Measurements from ENCODE around the gene KLHDC4. TPM values are rescaled to one million over a fixed set of nuclear protein-coding genes. Genes with fewer than 3 reads are reported as not detected.

The KLHDC4 gene
- total and polyA plus RNA-seq, 10 of the 15 experiments (the other 5 are each of a cell fraction or from before 2014, with no cell fraction given), result 0.80 to 62.1 (median 32.8) TPM

- ChIA-PET RAD21 (ENCODE audit: unreplicated experiment) (no interaction called here), CTCF (no interaction called here), POLR2A (no interaction called here), SMC1A (ENCODE audit: uncharacterized antibody, unreplicated experiment) (no interaction called here)
- TF ChIP-seq MEF2B (IDR thresholded peaks at IDR 0.05; ENCODE audit: partially characterized antibody, poor library complexity, severe bottlenecking) (no peak), CTCF (IDR thresholded peaks at IDR 0.05 in 2 of 3, conservative IDR thresholded peaks at IDR 0.05 in 1 of 3; ENCODE audit: control insufficient read depth in 2 of 3, extremely low read depth in 1 of 3, insufficient read depth in 1 of 3, low read depth in 3 of 3, low read length in 3 of 3) (no peak), ZBED1 (IDR thresholded peaks at IDR 0.05; ENCODE audit: borderline replicate concordance) (no peak), GATAD2B (conservative IDR thresholded peaks at IDR 0.05; ENCODE audit: low read depth) (no peak)
- no peak for ATAC-seq
- DNase-seq (ENCODE audit: low read depth, low spot score), result no peak
- H3K27me3 ChIP-seq (replicated peaks in 1 of 2; ENCODE audit: control insufficient read depth in 2 of 2, insufficient read depth in 2 of 2, low read length in 1 of 2), result no peaks in the 10 kb centered on the region
- no peaks in the 10 kb centered on the region for H4K20me1 ChIP-seq (ENCODE audit: control insufficient read depth, insufficient read depth)
- 56% methylated on average over 19 of the region's 19 CpGs for WGBS (ENCODE audit: insufficient coverage, insufficient replicate concordance, low lambda C conversion rate, missing lambda C conversion rate)
- no peak for FAIRE-seq
- no peaks in the 10 kb centered on the region for H3K36me3 ChIP-seq (ENCODE audit: control insufficient read depth in 2 of 2, insufficient read depth in 2 of 2, low read length in 1 of 2)
- H3K4me1 ChIP-seq (ENCODE audit: control insufficient read depth, insufficient read depth, low read length), result peaks cover 5% of the 10 kb centered on the region
- BruUV-seq (replicated peaks), result no TSS peak
- H3K9me3 ChIP-seq (replicated peaks; ENCODE audit: control insufficient read depth, insufficient read depth, low read length), result no peaks in the 10 kb centered on the region
- H3K27ac ChIP-seq (ENCODE audit: control insufficient read depth, insufficient read depth), result no peak overlapping the region
- H2AFZ ChIP-seq (ENCODE audit: control insufficient read depth, low read depth, low read length), result no peak overlapping the region
- no peak overlapping the region for H3K4me3 ChIP-seq
- H3K79me2 ChIP-seq (ENCODE audit: control insufficient read depth, insufficient read depth, low read length), result no peaks in the 10 kb centered on the region
- no peak overlapping the region for H3K4me2 ChIP-seq (ENCODE audit: control insufficient read depth, insufficient read depth)
- no peak overlapping the region for H3K9ac ChIP-seq (ENCODE audit: control insufficient read depth, insufficient read depth, low read length)
- in situ Hi-C loops (cut with MboI), result no loop called here
- intact Hi-C loops (cut with micrococcal nuclease; ENCODE audit: unreplicated experiment), result no loop called here
These were observed 80.4 kb downstream of the KLHDC4 start for GRCh38 chr16:87685405-87685755.

GRCh38 chr16:87684711-87685404, 80.9 kb downstream of the KLHDC4 start:
- Histone ChIP-seq H3K9ac (ENCODE audit: control insufficient read depth, insufficient read depth, low read length) (no peak overlapping the region), H3K4me1 (ENCODE audit: control insufficient read depth, insufficient read depth, low read length) (peaks cover 5% of the 10 kb centered on the region), H3K4me3 (no peak overlapping the region), H4K20me1 (ENCODE audit: control insufficient read depth, insufficient read depth) (no peaks in the 10 kb centered on the region), H3K79me2 (ENCODE audit: control insufficient read depth, insufficient read depth, low read length) (no peaks in the 10 kb centered on the region), H2AFZ (ENCODE audit: control insufficient read depth, low read depth, low read length) (no peak overlapping the region), H3K4me2 (ENCODE audit: control insufficient read depth, insufficient read depth) (no peak overlapping the region), H3K9me3 (replicated peaks; ENCODE audit: control insufficient read depth, insufficient read depth, low read length) (no peaks in the 10 kb centered on the region), H3K27me3 (replicated peaks in 1 of 2; ENCODE audit: control insufficient read depth in 2 of 2, insufficient read depth in 2 of 2, low read length in 1 of 2) (no peaks in the 10 kb centered on the region), H3K27ac (ENCODE audit: control insufficient read depth, insufficient read depth) (no peak overlapping the region), H3K36me3 (ENCODE audit: control insufficient read depth in 2 of 2, insufficient read depth in 2 of 2, low read length in 1 of 2) (no peaks in the 10 kb centered on the region)
- no TSS peak for BruUV-seq (replicated peaks)
- ATAC-seq (no peak), FAIRE-seq (no peak), DNase-seq (ENCODE audit: low read depth, low spot score) (no peak)
- ChIA-PET RAD21 (ENCODE audit: unreplicated experiment) (no interaction called here), SMC1A (ENCODE audit: uncharacterized antibody, unreplicated experiment) (no interaction called here), POLR2A (no interaction called here), CTCF (interaction anchor here (1.1 kb wide), 1 partner anchor 18 kb away, joined by 3 read pairs; no protein-coding TSS in a partner anchor)
- intact Hi-C loops (cut with micrococcal nuclease; ENCODE audit: unreplicated experiment), result no loop called here
- in situ Hi-C loops (cut with MboI), result no loop called here
- 69% methylated on average over 33 of the region's 35 CpGs for WGBS (ENCODE audit: insufficient coverage, insufficient replicate concordance, low lambda C conversion rate, missing lambda C conversion rate)
- TF ChIP-seq SPI1 (IDR thresholded peaks at IDR 0.05; ENCODE audit: borderline replicate concordance, insufficient read depth, low read depth, low read length), result no peak
- TF ChIP-seq SMC3 (IDR thresholded peaks at IDR 0.05; ENCODE audit: borderline replicate concordance, low read length), result no peak
- TF ChIP-seq JUND (IDR thresholded peaks at IDR 0.05; ENCODE audit: low read depth, low read length), result no peak
- TF ChIP-seq, protein P1, sequence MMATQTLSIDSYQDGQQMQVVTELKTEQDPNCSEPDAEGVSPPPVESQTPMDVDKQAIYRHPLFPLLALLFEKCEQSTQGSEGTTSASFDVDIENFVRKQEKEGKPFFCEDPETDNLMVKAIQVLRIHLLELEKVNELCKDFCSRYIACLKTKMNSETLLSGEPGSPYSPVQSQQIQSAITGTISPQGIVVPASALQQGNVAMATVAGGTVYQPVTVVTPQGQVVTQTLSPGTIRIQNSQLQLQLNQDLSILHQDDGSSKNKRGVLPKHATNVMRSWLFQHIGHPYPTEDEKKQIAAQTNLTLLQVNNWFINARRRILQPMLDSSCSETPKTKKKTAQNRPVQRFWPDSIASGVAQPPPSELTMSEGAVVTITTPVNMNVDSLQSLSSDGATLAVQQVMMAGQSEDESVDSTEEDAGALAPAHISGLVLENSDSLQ (IDR thresholded peaks at IDR 0.05), result no peak
- no peak for TF ChIP-seq KAT2A (conservative IDR thresholded peaks at IDR 0.05; ENCODE audit: control insufficient read depth, low read depth, low read length)
- TF ChIP-seq IRF3 (IDR thresholded peaks at IDR 0.05), result no peak
- no peak for TF ChIP-seq KLF5 (IDR thresholded peaks at IDR 0.05; ENCODE audit: partially characterized antibody)

All from GM12878 (cell line).